Measurements from ENCODE around the gene NHERF1. TPM values are rescaled to one million over a fixed set of nuclear protein-coding genes. Genes with fewer than 3 reads are reported as not detected.

Gene NHERF1
- polyA plus RNA-seq, 1 donor (not counting 4 experiments of a cell fraction or from before 2014, with no cell fraction given) = 45.6 TPM

- H3K9me1 ChIP-seq (ENCODE audit: control insufficient read depth, extremely low read depth, insufficient read depth, low read length) = no peaks in the 10 kb centered on the region
- no peaks in the 10 kb centered on the region for H3K27me3 ChIP-seq (ENCODE audit: control insufficient read depth, extremely low read depth, insufficient read depth, low read length)
- H3K4me3 ChIP-seq (ENCODE audit: control insufficient read depth in 2 of 3, extremely low read depth in 1 of 3, insufficient read depth in 2 of 3, low read depth in 1 of 3, low read length in 3 of 3) = no peak overlapping the region
- FAIRE-seq (no peak), DNase-seq (ENCODE audit: low read depth, low spot score) (no peak)
- TF ChIP-seq CTCF (optimal IDR thresholded peaks at IDR 0.05 in 1 of 3, IDR thresholded peaks at IDR 0.05 in 1 of 3, conservative IDR thresholded peaks at IDR 0.05 in 1 of 3; ENCODE audit: extremely low read depth in 1 of 3, insufficient read depth in 2 of 3, low read length in 3 of 3) (no peak), EZH2 (IDR thresholded peaks at IDR 0.05; ENCODE audit: low read length) (no peak)
- no peak overlapping the region for H3K27ac ChIP-seq (ENCODE audit: control insufficient read depth, insufficient read depth, low read length)
- H3K4me1 ChIP-seq (ENCODE audit: control insufficient read depth, extremely low read depth, insufficient read depth, low read length) = no peaks in the 10 kb centered on the region
- dilution Hi-C loops (cut with MboI; ENCODE audit: extremely low pct_ligation_motif_present, low sequenced_read_pairs) = no loop called here
- H3K79me2 ChIP-seq (ENCODE audit: control insufficient read depth, insufficient read depth, low read length) = no peaks in the 10 kb centered on the region
- no peak overlapping the region for H3K4me2 ChIP-seq (ENCODE audit: control insufficient read depth, extremely low read depth, insufficient read depth, low read depth, low read length)
- H3K36me3 ChIP-seq (ENCODE audit: control insufficient read depth in 2 of 2, extremely low read depth in 1 of 2, insufficient read depth in 2 of 2, low read length in 2 of 2) = peaks cover 0 to 13% of the 10 kb centered on the region in 2 experiments
- H4K20me1 ChIP-seq (ENCODE audit: control insufficient read depth, extremely low read depth, insufficient read depth, low read length) = no peaks in the 10 kb centered on the region
- H3K9me3 ChIP-seq (ENCODE audit: control insufficient read depth, low read depth, low read length) = no peaks in the 10 kb centered on the region
- H3K9ac ChIP-seq (ENCODE audit: control insufficient read depth, extremely low read depth, insufficient read depth, low read length) = no peak overlapping the region
- no peak overlapping the region for H2AFZ ChIP-seq (ENCODE audit: control insufficient read depth, low read length)
These were observed 59.5 kb downstream of the NHERF1 start for GRCh38 chr17:74807925-74808324.

DNA sequence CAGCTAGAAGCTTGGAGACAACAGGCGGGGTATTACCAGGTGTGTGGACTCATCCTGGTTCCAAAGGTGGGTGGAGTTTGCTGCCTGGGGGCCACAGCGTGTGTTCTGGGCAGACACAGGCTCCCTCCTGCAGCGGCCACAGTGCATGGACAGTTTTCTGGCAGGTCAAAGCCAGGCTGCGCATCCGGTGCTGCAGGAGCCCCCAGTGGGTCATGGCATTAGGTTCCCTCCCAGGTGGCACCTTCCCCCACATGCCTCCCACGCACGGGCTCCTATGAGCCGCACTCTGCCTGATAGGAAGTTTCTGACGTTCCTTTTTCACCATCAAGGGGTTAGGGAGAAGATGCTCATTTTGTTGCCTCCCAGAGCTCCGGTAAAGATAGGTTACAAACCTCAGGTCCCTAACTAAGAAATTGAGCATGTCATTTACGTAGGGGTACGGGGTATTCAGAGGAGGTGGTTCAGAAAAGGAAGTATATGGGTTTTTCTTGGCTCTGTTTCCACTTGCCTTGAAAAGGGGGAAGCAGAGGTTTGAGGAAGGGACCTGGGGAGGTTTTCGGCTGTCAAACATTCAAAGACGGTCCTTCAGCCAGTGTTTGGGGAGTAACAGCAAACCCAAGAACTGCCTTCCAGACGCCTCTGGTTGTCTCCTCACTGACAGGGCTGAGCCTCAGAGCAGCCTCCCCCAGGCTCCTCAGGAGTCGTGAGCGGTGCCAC lies 60.4 kb downstream of the NHERF1 start:
- Histone ChIP-seq H3K79me2 (ENCODE audit: control insufficient read depth, insufficient read depth, low read length) (no peaks in the 10 kb centered on the region), H3K27me3 (ENCODE audit: control insufficient read depth, extremely low read depth, insufficient read depth, low read length) (no peaks in the 10 kb centered on the region), H3K36me3 (ENCODE audit: control insufficient read depth in 2 of 2, extremely low read depth in 1 of 2, insufficient read depth in 2 of 2, low read length in 2 of 2) (peaks cover 0 to 12% of the 10 kb centered on the region in 2 experiments), H3K9me1 (ENCODE audit: control insufficient read depth, extremely low read depth, insufficient read depth, low read length) (no peaks in the 10 kb centered on the region), H4K20me1 (ENCODE audit: control insufficient read depth, extremely low read depth, insufficient read depth, low read length) (no peaks in the 10 kb centered on the region), H3K4me1 (ENCODE audit: control insufficient read depth, extremely low read depth, insufficient read depth, low read length) (no peaks in the 10 kb centered on the region), H3K9me3 (ENCODE audit: control insufficient read depth, low read depth, low read length) (no peaks in the 10 kb centered on the region), H3K4me3 (ENCODE audit: control insufficient read depth in 2 of 3, extremely low read depth in 1 of 3, insufficient read depth in 2 of 3, low read depth in 1 of 3, low read length in 3 of 3) (no peak overlapping the region), H2AFZ (ENCODE audit: control insufficient read depth, low read length) (no peak overlapping the region), H3K4me2 (ENCODE audit: control insufficient read depth, extremely low read depth, insufficient read depth, low read depth, low read length) (no peak overlapping the region), H3K27ac (ENCODE audit: control insufficient read depth, insufficient read depth, low read length) (no peak overlapping the region), H3K9ac (ENCODE audit: control insufficient read depth, extremely low read depth, insufficient read depth, low read length) (no peak overlapping the region)
- TF ChIP-seq EZH2 (IDR thresholded peaks at IDR 0.05; ENCODE audit: low read length) = no peak
- no peak for TF ChIP-seq CTCF (optimal IDR thresholded peaks at IDR 0.05 in 1 of 3, IDR thresholded peaks at IDR 0.05 in 1 of 3, conservative IDR thresholded peaks at IDR 0.05 in 1 of 3; ENCODE audit: extremely low read depth in 1 of 3, insufficient read depth in 2 of 3, low read length in 3 of 3)
- no peak for DNase-seq (ENCODE audit: low read depth, low spot score)
- dilution Hi-C loops (cut with MboI; ENCODE audit: extremely low pct_ligation_motif_present, low sequenced_read_pairs) = no loop called here
- FAIRE-seq = no peak
